HUES6 (cell line): ENCODE data around the gene LIN37.

Source experiments
- H3K27ac ChIP-seq: 2 replicates; pipeline ENCODE4 v1.7.0; 2013; ENCODE audit warnings: low read depth, mild to moderate bottlenecking, low read length, inconsistent platforms
- H3K27me3 ChIP-seq: 2 replicates; pipeline ENCODE4 v1.6.1; 2013; ENCODE audit warnings: low read length; ENCODE audit not compliant: control insufficient read depth, insufficient read depth
- H3K36me3 ChIP-seq: 2 replicates; pipeline ENCODE4 v1.6.1; 2013; ENCODE audit warnings: low read length; ENCODE audit not compliant: control insufficient read depth, insufficient read depth
- H3K4me1 ChIP-seq: 2 replicates; pipeline ENCODE4 v1.6.1; 2013; ENCODE audit warnings: low read length; ENCODE audit not compliant: control insufficient read depth, insufficient read depth
- H3K4me3 ChIP-seq: 2 replicates; pipeline ENCODE4 v1.5.1; 2013; ENCODE audit warnings: low read depth, low read length
- H3K9ac ChIP-seq: one replicate; pipeline ENCODE4 v1.6.1; 2013; ENCODE audit warnings: mild to moderate bottlenecking, low read length
- H3K9me3 ChIP-seq: 2 replicates; pipeline ENCODE4 v1.6.1; 2013; ENCODE audit warnings: low read depth, low read length; ENCODE audit not compliant: control insufficient read depth, insufficient read depth

Gene LIN37

DNA sequence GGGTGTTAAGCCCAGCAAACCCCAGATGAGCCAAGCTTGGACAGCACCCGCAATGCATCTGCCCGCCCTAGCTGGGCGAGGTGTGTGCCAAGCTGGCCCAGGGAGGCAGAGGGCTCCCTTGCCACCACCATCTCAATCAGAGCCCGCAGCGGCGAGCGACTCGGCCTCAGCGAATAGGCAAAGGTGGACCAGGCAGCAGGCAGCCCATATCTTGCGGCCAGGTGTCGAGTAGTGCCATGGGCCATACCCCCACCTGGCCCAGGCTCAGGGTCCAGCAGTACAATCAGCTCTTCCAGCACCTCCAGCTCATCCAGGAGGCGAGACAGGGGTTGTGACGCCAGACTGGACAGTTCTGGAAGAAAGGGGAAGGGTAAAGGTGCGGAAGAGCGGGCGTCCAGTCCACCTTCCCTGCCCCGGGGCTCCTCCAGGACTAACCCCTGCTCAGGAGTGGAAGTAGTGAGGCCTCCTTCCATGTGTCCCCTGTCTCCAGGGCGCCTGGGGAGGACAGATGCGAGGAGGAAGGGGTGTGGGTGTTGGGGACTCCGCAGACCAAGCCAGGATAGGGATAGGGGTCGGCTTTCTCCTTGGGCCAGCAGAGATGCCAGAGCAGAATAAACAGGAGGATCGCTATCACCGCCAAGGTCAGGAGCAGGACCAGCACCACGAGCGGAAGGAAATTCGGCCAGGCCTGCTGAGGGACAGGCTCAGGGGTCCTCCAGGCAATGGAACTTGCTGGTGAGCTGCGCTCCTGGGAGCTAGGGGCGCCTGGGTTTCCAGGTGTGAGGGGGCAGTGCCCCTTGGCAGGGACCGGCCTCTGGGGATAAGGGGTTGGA lies 8.9 kb upstream of the LIN37 start:
- H3K9me3 ChIP-seq: no peaks in the 10 kb centered on the region
- H3K27me3 ChIP-seq: no peaks in the 10 kb centered on the region
- H3K9ac ChIP-seq: peak overlapping the region; percentile 57
- H3K36me3 ChIP-seq: peaks cover 41% of the 10 kb centered on the region
- no peak overlapping the region for H3K27ac ChIP-seq
- H3K4me3 ChIP-seq: peak overlapping the region; percentile 81
- peaks cover 5% of the 10 kb centered on the region for H3K4me1 ChIP-seq

- Histone ChIP-seq H3K9ac (peak overlapping the region; percentile 57), H3K27ac (no peak overlapping the region), H3K36me3 (peaks cover 35% of the 10 kb centered on the region), H3K4me1 (peaks cover 6% of the 10 kb centered on the region), H3K9me3 (no peaks in the 10 kb centered on the region), H3K4me3 (peak overlapping the region; percentile 81), H3K27me3 (no peaks in the 10 kb centered on the region)
Measured at GRCh38 chr19:35740108-35740422, 8.3 kb upstream of the LIN37 start.

DNA sequence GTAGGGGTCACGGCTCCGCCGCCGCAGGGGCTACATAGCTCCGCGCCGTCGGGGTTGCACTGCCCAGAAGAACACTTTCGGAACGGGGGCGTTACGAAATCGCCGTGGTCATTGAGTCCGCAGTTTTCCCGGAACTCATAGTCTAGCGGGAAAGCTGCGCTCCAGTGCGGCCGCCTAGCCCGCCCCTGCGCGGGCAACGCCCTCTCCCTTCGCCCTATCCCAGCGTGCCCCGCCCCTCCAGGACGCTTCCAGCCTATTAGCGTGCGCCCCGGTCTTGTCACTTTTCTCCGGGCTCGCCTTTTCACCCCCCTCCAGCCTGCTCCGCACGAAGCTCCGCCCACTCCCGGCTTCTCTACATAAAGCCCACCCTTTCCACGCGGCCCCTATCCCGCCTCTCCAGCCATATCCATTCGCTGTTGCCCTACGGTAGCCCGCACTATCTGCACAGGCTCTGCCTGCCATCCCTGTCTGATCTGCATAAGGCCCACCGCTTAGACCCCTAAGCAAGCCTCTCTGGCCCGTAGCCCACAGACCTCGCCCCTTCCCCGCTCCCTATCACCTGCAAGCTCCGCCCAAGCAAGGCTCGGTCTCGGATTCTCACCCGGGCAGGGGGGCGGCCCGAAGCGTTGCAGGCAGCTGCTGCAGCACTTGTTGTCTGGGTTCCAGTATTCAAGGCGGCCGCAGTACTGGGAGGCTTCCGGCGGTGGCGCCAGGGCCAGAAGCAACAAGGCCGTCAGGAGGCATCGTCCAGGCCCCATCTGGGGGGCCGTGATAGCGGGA lies 7.8 kb upstream of the LIN37 start:
- Histone ChIP-seq H3K4me1 (peaks cover 6% of the 10 kb centered on the region), H3K9ac (peak overlapping the region; percentile 61), H3K4me3 (peak overlapping the region; percentile 81), H3K36me3 (peaks cover 29% of the 10 kb centered on the region), H3K27me3 (no peaks in the 10 kb centered on the region), H3K9me3 (no peaks in the 10 kb centered on the region), H3K27ac (no peak overlapping the region; the same call in 1 of the 2 replicates)

GRCh38 chr19:35741203-35741515 lies 7.2 kb upstream of the LIN37 start:
- Histone ChIP-seq H3K4me1 (peaks cover 7% of the 10 kb centered on the region), H3K27me3 (no peaks in the 10 kb centered on the region), H3K4me3 (peak overlapping the region; percentile 81), H3K9ac (peak overlapping the region; percentile 61), H3K27ac (no peak overlapping the region; the same call in 1 of the 2 replicates), H3K9me3 (no peaks in the 10 kb centered on the region), H3K36me3 (peaks cover 27% of the 10 kb centered on the region)

- Histone ChIP-seq H3K4me3 (peak within 1 kb of the TSS; percentile 81), H3K27ac (no peak within 1 kb of the TSS), H3K27me3 (no peaks in the 10 kb centered on the region), H3K36me3 (peaks cover 18% of the 10 kb centered on the region), H3K9ac (no peak within 1 kb of the TSS), H3K9me3 (no peaks in the 10 kb centered on the region), H3K4me1 (peaks cover 11% of the 10 kb centered on the region)
Measured at GRCh38 chr19:35742121-35742724, 6.2 kb upstream of the LIN37 start, which contains the start of gene IGFLR1. TSS of gene IGFLR1 (minus strand) at chr19:35742452. CDS start at chr19:35741180, 1,272 bp downstream.

DNA sequence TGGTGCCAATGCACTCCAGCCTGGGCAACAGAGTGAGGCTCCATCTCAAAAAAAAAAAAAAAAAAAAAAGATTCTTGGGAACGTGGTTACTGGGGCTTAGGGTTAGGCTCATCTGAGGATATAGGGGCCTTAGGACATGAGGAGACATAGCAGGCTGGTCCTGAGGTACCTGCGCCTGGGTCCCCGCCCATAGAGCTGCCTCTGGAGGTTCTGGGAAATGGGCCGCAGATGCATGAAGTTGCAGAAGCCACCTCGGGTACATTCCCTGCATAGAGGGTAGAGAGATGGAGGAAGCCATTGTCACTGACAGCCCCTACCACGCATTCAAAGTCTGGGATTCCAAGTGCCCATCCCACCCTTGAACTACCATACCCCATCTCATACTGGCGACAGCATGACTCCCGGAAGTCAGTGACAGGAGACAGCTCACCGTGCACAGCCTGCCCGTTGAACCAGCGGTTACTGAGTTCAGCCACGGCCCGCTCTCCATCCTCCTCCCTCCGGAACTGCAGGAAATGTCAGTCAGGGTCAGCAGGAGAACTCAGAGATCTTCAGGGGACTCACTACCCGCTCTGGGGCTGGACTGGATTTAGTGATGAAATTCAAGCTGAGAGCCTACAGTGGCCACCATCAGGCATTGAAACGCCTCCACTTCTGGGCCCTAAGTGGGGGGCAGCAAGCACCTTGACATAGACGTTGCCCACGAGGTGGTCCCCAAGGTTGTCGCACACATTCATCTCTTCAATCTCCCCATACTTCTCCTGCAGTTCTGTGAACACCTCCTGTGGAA lies 4.5 kb upstream of the LIN37 start:
- H3K4me1 ChIP-seq: peaks cover 11% of the 10 kb centered on the region
- no peaks in the 10 kb centered on the region for H3K9me3 ChIP-seq
- peak overlapping the region; percentile 4 for H3K9ac ChIP-seq
- H3K27me3 ChIP-seq: no peaks in the 10 kb centered on the region
- 0 out of 2 replicates have a peak, but pooled peaks cover 3% of the 10 kb centered on the region for H3K36me3 ChIP-seq
- peak overlapping the region; percentile 93 for H3K4me3 ChIP-seq
- no peak overlapping the region for H3K27ac ChIP-seq

- Histone ChIP-seq H3K27ac (peak overlapping the region; percentile 97), H3K4me1 (peaks cover 14% of the 10 kb centered on the region), H3K9ac (peak overlapping the region; percentile 73), H3K36me3 (no peaks in the 10 kb centered on the region), H3K4me3 (peak overlapping the region; percentile 93), H3K27me3 (no peaks in the 10 kb centered on the region), H3K9me3 (no peaks in the 10 kb centered on the region)
Measured at GRCh38 chr19:35744430-35745327, 3.7 kb upstream of the LIN37 start.

- H3K36me3 ChIP-seq: no peaks in the 10 kb centered on the region
- no peaks in the 10 kb centered on the region for H3K27me3 ChIP-seq
- H3K9me3 ChIP-seq: no peaks in the 10 kb centered on the region
- peaks cover 14% of the 10 kb centered on the region for H3K4me1 ChIP-seq
- peak within 1 kb of the TSS; percentile 97 for H3K27ac ChIP-seq
- peak within 1 kb of the TSS; percentile 93 for H3K4me3 ChIP-seq
- peak within 1 kb of the TSS; percentile 76 for H3K9ac ChIP-seq
Measured at GRCh38 chr19:35745328-35746086, 2.9 kb upstream of the LIN37 start, which contains the start of the genes PSENEN and U2AF1L4. TSS of gene PSENEN (plus strand) at chr19:35745651. CDS start at chr19:35745931, 280 bp downstream. TSS of gene U2AF1L4 (minus strand) at chr19:35745418. CDS start at chr19:35745391, 27 bp downstream.

- Histone ChIP-seq H3K27ac (0 out of 2 replicates have a peak overlapping the region, but pooled peaks have one; percentile 2), H3K9me3 (no peaks in the 10 kb centered on the region), H3K27me3 (no peaks in the 10 kb centered on the region), H3K9ac (peak overlapping the region; percentile 76), H3K36me3 (no peaks in the 10 kb centered on the region), H3K4me1 (peaks cover 14% of the 10 kb centered on the region), H3K4me3 (peak overlapping the region; percentile 93)
Measured at GRCh38 chr19:35746087-35746462, 2.3 kb upstream of the LIN37 start.
